ENCODE measurements around the gene DEAF1.
"Not testable (repeated sequence)": the region's sequence is repeated elsewhere in the genome, so short reads cannot be mapped to it uniquely, and the experiment has no call there.

Gene DEAF1

DNA sequence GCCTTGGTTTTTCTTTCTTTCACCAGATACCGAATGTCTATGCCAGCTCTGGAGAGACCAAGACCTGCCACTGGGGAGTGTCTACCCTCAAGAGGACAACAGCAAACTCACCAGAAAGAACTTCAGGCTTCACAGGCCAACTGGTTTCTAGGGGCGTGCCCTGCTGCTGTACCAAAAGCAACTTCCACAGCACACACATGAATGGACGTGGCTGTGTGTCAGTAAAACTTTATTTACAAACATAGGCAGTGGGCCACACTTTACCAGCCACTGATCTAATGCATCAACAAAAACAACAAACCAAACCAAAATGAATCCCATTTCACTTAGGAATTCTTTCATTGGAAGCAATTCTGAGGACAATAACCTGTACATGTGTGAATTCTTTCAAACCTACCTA is 16.7 kb downstream of the DEAF1 start:
- no peak for DNase-seq (ENCODE audit: low spot score)

GRCh38 chr11:674406-674805 is 20.6 kb downstream of the DEAF1 start:
- DNase-seq (ENCODE audit: low spot score), result no peak

DNA sequence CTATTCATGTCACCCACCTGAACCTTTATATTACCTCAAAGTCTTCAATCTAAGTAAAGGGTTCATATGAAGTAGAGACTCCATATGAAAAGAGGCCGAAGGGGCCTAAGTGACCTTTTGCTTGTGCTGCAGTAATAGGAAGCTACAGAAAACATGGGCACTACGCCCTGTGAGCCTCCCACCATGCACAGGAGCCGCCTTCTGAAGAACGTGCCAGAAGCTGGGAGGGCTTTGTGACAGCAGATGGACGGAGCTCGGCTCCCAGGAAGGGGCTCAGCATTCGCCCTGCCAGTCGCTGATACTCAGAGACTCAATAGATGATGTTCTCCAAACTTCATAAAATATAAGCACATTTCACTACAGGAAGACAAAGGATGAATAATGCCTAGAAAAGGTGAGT is 21.2 kb downstream of the DEAF1 start:
- DNase-seq (ENCODE audit: low spot score), result no peak

DNA sequence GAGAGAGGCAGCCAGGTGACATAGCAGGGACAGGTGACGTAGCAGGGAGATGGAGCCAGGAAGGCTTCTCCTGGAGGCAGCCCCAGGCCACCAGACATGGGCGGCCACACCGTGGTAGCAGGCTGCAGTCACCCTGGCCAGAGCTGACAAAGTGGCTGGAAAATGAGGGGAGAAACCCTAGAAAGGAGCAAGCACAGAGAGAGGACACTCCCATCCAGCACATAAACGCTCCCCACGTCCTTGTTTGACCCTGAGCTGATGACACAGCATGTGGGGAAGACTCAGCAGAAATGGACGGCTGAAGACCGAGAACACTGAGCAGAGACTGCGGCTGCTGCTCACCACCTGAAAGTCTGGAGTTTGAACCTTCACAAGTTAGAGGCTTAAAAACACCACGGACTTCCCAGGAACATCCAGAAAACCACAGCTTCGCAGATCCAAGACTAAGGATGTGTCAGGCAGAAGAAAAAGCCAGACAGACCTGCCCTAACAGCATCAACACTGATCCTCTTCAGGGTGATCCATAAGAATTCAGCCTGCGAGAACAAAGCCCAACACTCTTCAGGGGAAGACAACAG is 29.2 kb downstream of the DEAF1 start:
- DNase-seq (ENCODE audit: low spot score), result peak; percentile 91

GRCh38 chr11:665062-665703 is 29.8 kb downstream of the DEAF1 start:
- DNase-seq (ENCODE audit: low spot score), result no peak

DNA sequence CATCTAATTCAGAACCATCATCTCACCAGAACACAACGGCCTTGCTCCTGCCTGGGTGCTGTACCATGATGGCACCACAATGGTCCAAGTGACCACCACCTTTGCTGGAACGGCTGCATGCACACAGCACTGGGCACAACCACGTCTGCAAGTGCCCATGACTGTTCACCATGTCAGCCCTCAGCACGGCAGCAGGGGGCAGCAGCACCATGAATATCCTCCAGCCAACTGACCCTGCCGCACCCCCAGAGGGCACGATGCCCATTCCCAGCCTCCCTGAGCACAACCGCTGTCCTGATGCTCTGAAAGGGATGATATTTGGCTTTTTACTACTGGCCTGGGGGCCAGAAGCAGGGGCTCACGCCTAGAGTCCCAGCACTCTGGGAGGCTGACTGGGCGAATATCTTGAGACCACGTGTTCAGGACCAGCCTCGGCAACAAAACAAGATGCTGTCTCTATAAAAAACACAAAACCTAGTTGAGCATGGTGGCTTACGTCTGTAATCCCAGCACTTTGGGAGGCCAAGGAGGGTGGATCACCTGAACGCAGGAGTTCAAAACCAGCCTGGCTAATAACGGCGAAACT is 32.2 kb downstream of the DEAF1 start:
- DNase-seq (ENCODE audit: low spot score), result peak; percentile 73

- DNase-seq (ENCODE audit: low spot score), result no peak
Observed at GRCh38 chr11:660681-661444, 34.2 kb downstream of the DEAF1 start.

DNA sequence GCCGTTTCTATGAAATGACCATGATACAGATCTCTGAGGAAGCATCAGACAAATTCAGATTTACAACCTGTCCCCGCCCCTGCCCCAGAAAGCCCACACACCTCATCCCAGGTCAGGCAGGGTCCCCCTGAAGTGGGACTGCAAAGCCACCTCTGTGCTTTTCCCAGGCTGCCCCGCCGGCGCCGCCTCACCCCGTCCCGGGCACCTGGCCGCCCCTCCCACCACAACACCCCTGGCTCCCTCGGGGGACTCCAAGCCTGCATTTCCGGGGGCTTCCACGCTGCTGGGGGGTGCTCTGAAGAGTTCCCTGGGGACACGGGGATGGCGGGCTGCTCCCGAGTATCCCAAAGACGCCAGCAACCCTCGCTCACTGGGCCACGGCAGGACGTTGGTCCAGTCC is 34.7 kb downstream of the DEAF1 start:
- DNase-seq (ENCODE audit: low spot score), result no peak

GRCh38 chr11:659532-660085 is 35.4 kb downstream of the DEAF1 start:
- no peak for DNase-seq (ENCODE audit: low spot score)

GRCh38 chr11:657691-658126 is 37.3 kb downstream of the DEAF1 start:
- DNase-seq (ENCODE audit: low spot score), result no peak

- no peak for DNase-seq (ENCODE audit: low spot score)
Observed at GRCh38 chr11:656866-657265, 38.2 kb downstream of the DEAF1 start.

GRCh38 chr11:656426-656825 is 38.6 kb downstream of the DEAF1 start:
- no peak for DNase-seq (ENCODE audit: low spot score)

- no peak for DNase-seq (ENCODE audit: low spot score)
Observed at GRCh38 chr11:655036-655726, 39.8 kb downstream of the DEAF1 start.

DNA sequence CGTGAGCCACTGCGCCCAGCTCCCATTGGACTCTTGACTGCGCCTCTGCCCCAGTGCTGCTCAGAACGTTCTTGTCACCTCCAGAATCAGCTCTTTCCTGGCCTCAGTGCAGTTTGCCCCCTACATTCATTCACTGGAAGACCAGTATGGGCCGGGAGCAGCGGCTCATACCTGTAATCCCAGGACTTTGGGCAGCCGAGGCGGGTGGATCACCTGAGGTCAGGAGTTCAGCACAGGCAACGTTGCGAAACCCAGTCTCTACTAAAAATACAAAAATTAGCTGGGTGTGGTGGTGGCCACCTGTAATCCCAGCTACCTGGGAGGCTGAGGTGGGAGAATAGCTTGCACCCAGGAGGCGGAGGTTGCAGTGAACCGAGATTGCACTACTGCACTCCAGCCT is 40.6 kb downstream of the DEAF1 start:
- DNase-seq (ENCODE audit: low spot score), result not testable (repeated sequence)

DNA sequence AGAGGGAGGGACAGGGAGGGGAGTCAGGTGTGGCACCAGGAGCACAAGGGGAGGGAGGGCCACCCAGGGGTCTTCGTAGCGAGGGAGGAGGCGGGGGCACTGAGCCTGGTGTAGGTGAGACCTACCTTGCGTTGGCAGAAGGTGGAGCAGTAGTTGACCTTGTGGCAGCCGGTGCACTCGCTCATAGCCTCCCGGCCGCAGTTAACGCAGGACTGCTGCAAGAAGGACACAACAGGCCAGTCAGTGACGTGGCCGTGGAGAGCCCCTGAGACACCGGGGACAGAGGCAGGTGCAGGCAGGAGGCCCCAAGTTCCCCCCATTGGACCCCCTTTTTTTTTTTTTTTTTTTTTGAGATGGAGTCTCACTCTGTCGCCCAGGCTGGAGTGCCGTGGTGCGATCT is 41.2 kb downstream of the DEAF1 start:
- no peak for DNase-seq (ENCODE audit: low spot score)

DNA sequence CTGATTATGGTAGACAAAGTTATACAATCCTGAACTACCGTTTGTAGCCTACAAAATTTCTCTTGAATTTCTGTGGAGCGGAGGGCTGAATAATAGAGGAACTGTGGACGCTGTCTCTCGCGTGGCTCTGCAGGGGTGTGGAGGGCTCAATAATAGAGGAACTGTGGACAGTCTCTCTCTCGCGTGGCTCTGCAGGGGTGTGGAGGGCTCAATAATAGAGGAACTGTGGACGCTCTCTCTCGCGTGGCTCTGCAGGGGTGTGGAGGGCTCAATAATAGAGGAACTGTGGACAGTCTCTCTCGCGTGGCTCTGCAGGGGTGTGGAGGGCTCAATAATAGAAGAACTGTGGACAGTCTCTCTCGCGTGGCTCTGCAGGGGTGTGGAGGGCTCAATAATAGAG is 41.9 kb downstream of the DEAF1 start:
- not testable (repeated sequence) for DNase-seq (ENCODE audit: low spot score)

DNA sequence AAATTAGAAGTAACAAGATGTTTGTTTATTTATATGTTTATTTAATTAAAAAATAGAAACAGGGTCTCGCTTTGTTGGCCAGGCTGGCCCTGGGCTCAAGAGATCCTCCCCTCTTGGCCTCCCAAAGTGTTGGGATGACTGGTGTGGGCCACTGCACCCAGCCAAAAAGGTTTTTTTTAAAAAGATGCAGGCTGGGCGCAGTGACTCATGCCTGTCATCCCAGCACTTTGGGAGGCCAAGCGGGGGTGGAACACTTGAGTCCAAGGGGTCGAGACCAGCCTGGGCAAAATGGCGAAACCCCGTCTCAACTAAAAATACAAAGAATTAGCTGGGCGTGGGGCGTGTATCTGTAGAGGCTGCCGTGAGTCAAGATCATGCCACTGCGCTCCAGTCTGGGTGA is 44.5 kb downstream of the DEAF1 start:
- no peak for DNase-seq (ENCODE audit: low spot score)

DNA sequence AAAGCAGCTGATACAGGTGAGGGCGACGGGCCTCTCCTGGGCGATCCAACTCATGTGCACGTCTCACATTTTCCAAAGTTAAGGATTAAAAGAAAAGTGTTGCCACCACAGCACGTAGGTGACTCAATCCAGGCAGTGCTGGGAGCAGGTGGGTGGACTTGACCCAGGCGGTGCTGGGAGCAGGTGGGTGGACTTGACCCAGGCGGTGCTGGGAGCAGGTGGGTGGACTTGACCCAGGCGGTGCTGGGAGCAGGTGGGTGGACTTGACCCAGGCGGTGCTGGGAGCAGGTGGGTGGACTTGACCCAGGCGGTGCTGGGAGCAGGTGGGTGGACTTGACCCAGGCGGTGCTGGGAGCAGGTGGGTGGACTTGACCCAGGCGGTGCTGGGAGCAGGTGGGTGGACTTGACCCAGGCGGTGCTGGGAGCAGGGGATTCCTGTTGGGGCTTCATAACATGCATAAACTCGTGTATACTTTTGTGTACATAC is 47.3 kb downstream of the DEAF1 start:
- DNase-seq (ENCODE audit: low spot score), result not testable (repeated sequence)

GRCh38 chr11:646214-646613 is 48.8 kb downstream of the DEAF1 start:
- no peak for DNase-seq (ENCODE audit: low spot score)

DNA sequence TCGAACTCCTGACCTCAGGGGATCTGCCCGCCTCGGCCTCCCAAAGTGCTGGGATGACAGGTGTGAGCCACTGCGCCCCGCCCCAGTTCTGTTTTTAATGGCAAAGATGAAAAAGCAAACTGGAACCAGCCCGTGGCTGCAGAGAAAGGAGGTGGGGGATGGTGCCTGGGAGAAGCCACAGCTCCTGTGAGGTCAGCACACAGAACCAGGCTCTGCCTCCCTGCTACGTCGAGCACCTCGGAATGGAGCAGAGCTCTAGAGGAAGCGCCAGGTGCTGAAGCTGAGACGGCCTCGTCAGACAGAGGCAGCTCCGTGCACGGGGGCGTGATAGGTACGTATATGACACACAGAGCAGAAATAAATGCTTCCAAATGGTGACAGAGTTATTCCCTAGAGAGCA is 49.5 kb downstream of the DEAF1 start:
- no peak for DNase-seq (ENCODE audit: low spot score)

GRCh38 chr11:643849-644738 is 50.9 kb downstream of the DEAF1 start:
- no peak for DNase-seq (ENCODE audit: low spot score)

Measured in hematopoietic multipotent progenitor cell treated with erythropoietin and hydrocortisone succinate and interleukin-3 and kit ligand, for 17 days (in vitro differentiated cells).